H9 (cell line): Measurements from ENCODE around the gene MED15. TPM values are rescaled to one million over a fixed set of nuclear protein-coding genes. Genes with fewer than 3 reads are reported as not detected.

Source experiments
- DNase-seq: peaks from one replicate; pipeline ENCODE4 v3.0.0-alpha.2; 2017
- H2AFZ ChIP-seq: one replicate; pipeline ENCODE4 v1.6.1; 2013; ENCODE audit warnings: mild to moderate bottlenecking, low read length, control low read depth, moderate library complexity
- H2AK5ac ChIP-seq: 2 replicates; pipeline ENCODE4 v1.6.1; 2013; ENCODE audit warnings: low read length, control low read depth, mixed read lengths; ENCODE audit not compliant: insufficient read length
- H2BK120ac ChIP-seq: one replicate; pipeline ENCODE4 v1.6.1; 2013; ENCODE audit warnings: low read depth, mild to moderate bottlenecking, low read length, control low read depth, inconsistent platforms; ENCODE audit not compliant: poor library complexity, severe bottlenecking
- H2BK12ac ChIP-seq: 2 replicates; pipeline ENCODE4 v1.6.1; 2013; ENCODE audit warnings: low read length, control low read depth, mixed read lengths, low read depth; ENCODE audit not compliant: insufficient read length
- H2BK15ac ChIP-seq: 2 replicates; pipeline ENCODE4 v1.6.1; 2013; ENCODE audit warnings: low read depth, low read length, control low read depth
- H2BK20ac ChIP-seq: one replicate; pipeline ENCODE4 v1.6.1; 2013; ENCODE audit warnings: low read depth, mild to moderate bottlenecking, low read length, control low read depth, inconsistent platforms; ENCODE audit not compliant: poor library complexity, severe bottlenecking
- H2BK5ac ChIP-seq: 2 replicates; pipeline ENCODE4 v1.6.1; 2013; ENCODE audit warnings: low read length, control low read depth, mixed read lengths; ENCODE audit not compliant: insufficient read length
- H3K14ac ChIP-seq: 2 replicates; pipeline ENCODE4 v1.6.1; 2013; ENCODE audit warnings: low read length, control low read depth; ENCODE audit not compliant: insufficient read depth
- H3K18ac ChIP-seq: 2 replicates; pipeline ENCODE4 v1.6.1; 2013; ENCODE audit warnings: low read depth, mild to moderate bottlenecking, mixed read lengths, low read length, control low read depth; ENCODE audit not compliant: insufficient read length
- H3K23ac ChIP-seq: 2 replicates; pipeline ENCODE4 v1.6.1; 2013; ENCODE audit warnings: low read length, control low read depth, mixed read lengths, low read depth; ENCODE audit not compliant: insufficient read length
- H3K23me2 ChIP-seq: 2 replicates; pipeline ENCODE4 v1.6.1; 2013; ENCODE audit warnings: low read depth, mild to moderate bottlenecking, mixed read lengths, low read length, control low read depth; ENCODE audit not compliant: insufficient read length, poor library complexity, severe bottlenecking
- H3K27ac ChIP-seq: 2 replicates; pipeline ENCODE4 v1.5.1; 2013; ENCODE audit warnings: low read length, control low read depth, mixed read lengths, low read depth; ENCODE audit not compliant: insufficient read length
- H3K27me3 ChIP-seq: 2 replicates; pipeline ENCODE4 v1.6.1; 2013; ENCODE audit warnings: low read length, control low read depth, inconsistent platforms; ENCODE audit not compliant: insufficient read depth
- H3K4ac ChIP-seq: 2 replicates; pipeline ENCODE4 v1.6.1; 2013; ENCODE audit warnings: low read depth, mild to moderate bottlenecking, control low read depth, inconsistent platforms, low read length, moderate library complexity
- H3K4me1 ChIP-seq: 2 replicates; pipeline ENCODE4 v1.6.1; 2013; ENCODE audit warnings: low read length, control low read depth, inconsistent platforms; ENCODE audit not compliant: insufficient read depth
- H3K4me2 ChIP-seq: 2 replicates; pipeline ENCODE4 v1.6.1; 2013; ENCODE audit warnings: low read length, control low read depth, mixed read lengths; ENCODE audit not compliant: insufficient read length, insufficient read depth
- H3K56ac ChIP-seq: 2 replicates; pipeline ENCODE4 v1.6.1; 2013; ENCODE audit warnings: low read depth, mild to moderate bottlenecking, mixed read lengths, low read length, control low read depth; ENCODE audit not compliant: insufficient read length
- H3K79me1 ChIP-seq: 2 replicates; pipeline ENCODE4 v1.6.1; 2013; ENCODE audit warnings: low read depth, mild to moderate bottlenecking, moderate library complexity, low read length, control low read depth, inconsistent platforms; ENCODE audit not compliant: insufficient read depth, poor library complexity, severe bottlenecking
- H3K79me2 ChIP-seq: 2 replicates; pipeline ENCODE4 v1.6.1; 2013; ENCODE audit warnings: low read length, control low read depth, inconsistent platforms; ENCODE audit not compliant: insufficient read depth
- H3K9ac ChIP-seq: 2 replicates; pipeline ENCODE4 v1.6.1; 2013; ENCODE audit warnings: low read length, control low read depth, mixed read lengths; ENCODE audit not compliant: insufficient read length; ENCODE audit errors: extremely low read depth
- H3K9me3 ChIP-seq: one replicate; pipeline ENCODE4 v1.6.1; 2013; ENCODE audit warnings: low read depth, low read length, inconsistent platforms; ENCODE audit not compliant: control insufficient read depth
- H3T11ph ChIP-seq: one replicate; pipeline ENCODE4 v1.6.1; 2013; ENCODE audit warnings: mild to moderate bottlenecking, low read length, control low read depth, inconsistent platforms
- H4K20me1 ChIP-seq: one replicate; pipeline ENCODE4 v1.6.1; 2013; ENCODE audit not compliant: control insufficient read depth, insufficient read length, insufficient read depth
- H4K5ac ChIP-seq: 2 replicates; pipeline ENCODE4 v1.6.1; 2013; ENCODE audit warnings: low read depth, mild to moderate bottlenecking, mixed read lengths, low read length, control low read depth; ENCODE audit not compliant: insufficient read length
- H4K8ac ChIP-seq: replicated peaks from 2 replicates; pipeline ENCODE4 v1.6.1; 2013; ENCODE audit warnings: low read length, control low read depth, mixed read lengths, low read depth; ENCODE audit not compliant: insufficient read length
- H4K91ac ChIP-seq: 2 replicates; pipeline ENCODE4 v1.6.1; 2013; ENCODE audit warnings: low read depth, mild to moderate bottlenecking, moderate library complexity, mixed read lengths, low read length, control low read depth; ENCODE audit not compliant: insufficient read length
- H3K27ac Mint-ChIP-seq, 3 experiments: 2 replicates in 2 of 3; 3 replicates in 1 of 3; pipeline ENCODE4 v1.8.0; 2020 to 2021; ENCODE audit warnings: mixed read lengths in 3 of 3, mild to moderate bottlenecking in 1 of 3, moderate library complexity in 1 of 3
- H3K27me3 Mint-ChIP-seq: 2 replicates; pipeline ENCODE4 v1.8.0; 2021; ENCODE audit warnings: low read depth, mild to moderate bottlenecking, moderate library complexity, mixed read lengths
- H3K36me3 Mint-ChIP-seq, 3 experiments: 2 replicates in 2 of 3; 3 replicates in 1 of 3; pipeline ENCODE4 v1.8.0; 2020 to 2021; ENCODE audit warnings: low read depth in 3 of 3, mixed read lengths in 3 of 3; ENCODE audit not compliant: insufficient read depth in 1 of 3
- H3K4me1 Mint-ChIP-seq, 2 experiments: 2 replicates each; pipeline ENCODE4 v1.8.0; 2020; ENCODE audit warnings: mixed read lengths in 2 of 2
- H3K4me3 Mint-ChIP-seq, 2 experiments: 2 replicates in 1 of 2; 3 replicates in 1 of 2; pipeline ENCODE4 v1.8.0; 2020 to 2021; ENCODE audit warnings: mild to moderate bottlenecking in 2 of 2, mixed read lengths in 2 of 2, moderate library complexity in 1 of 2
- H3K9me3 Mint-ChIP-seq, 2 experiments: 2 replicates in 1 of 2; 3 replicates in 1 of 2; pipeline ENCODE4 v1.8.0; 2020; ENCODE audit warnings: mild to moderate bottlenecking in 2 of 2, mixed read lengths in 2 of 2, moderate library complexity in 1 of 2
- WGBS: extraction: QIAGEN DNeasy Blood & Tissue Kit; methylation state at CpG from one replicate; pipeline ENCODE4 v1.1.7; 2013; ENCODE audit warnings: missing lambda C conversion rate, low lambda C conversion rate, mixed read lengths; ENCODE audit not compliant: insufficient read length; ENCODE audit errors: extremely low coverage; 5-methylcytosine and 5-hydroxymethylcytosine counted together
- total RNA-seq: library from RNA; stranded (reverse); gene quantifications from 2 replicates; pipeline ENCODE4 v1.2.1, GENCODE V29; 2021
- TF ChIP-seq, protein P1 (sequence below): fragments of 200-600 bp; sonication (generic); conservative IDR thresholded peaks from 3 replicates; pipeline ENCODE4 v1.8.0; 2021; ENCODE audit warnings: antibody characterized with exemption, mild to moderate bottlenecking

The MED15 gene
- total RNA-seq, 1 experiment from 2014 or later = 47.4 TPM

DNA sequence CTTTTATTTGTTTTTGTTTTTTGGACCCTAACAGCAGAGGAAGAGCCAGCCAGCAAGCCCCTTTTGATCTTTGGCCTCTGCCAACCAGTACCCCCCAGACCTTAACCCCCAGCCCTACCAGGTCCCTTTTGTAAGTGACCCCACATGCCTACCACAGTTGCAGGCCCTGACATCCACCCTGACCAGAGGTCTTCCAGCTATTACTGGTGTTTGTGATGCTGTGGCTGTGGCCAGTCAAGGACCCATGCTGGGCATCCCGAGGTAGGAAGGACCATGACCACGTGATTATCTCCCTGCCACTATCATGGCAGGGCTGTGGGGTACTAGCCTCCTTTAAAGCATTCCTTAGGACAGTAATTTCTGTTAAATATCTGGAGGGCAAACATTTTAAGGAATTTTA lies 9.0 kb downstream of the MED15 start:
- no peak overlapping the region for H3K4me2 ChIP-seq
- H3K9me3 ChIP-seq = no peaks in the 10 kb centered on the region
- TF ChIP-seq, protein P1, sequence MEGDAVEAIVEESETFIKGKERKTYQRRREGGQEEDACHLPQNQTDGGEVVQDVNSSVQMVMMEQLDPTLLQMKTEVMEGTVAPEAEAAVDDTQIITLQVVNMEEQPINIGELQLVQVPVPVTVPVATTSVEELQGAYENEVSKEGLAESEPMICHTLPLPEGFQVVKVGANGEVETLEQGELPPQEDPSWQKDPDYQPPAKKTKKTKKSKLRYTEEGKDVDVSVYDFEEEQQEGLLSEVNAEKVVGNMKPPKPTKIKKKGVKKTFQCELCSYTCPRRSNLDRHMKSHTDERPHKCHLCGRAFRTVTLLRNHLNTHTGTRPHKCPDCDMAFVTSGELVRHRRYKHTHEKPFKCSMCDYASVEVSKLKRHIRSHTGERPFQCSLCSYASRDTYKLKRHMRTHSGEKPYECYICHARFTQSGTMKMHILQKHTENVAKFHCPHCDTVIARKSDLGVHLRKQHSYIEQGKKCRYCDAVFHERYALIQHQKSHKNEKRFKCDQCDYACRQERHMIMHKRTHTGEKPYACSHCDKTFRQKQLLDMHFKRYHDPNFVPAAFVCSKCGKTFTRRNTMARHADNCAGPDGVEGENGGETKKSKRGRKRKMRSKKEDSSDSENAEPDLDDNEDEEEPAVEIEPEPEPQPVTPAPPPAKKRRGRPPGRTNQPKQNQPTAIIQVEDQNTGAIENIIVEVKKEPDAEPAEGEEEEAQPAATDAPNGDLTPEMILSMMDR = no peak
- no peak overlapping the region for H3T11ph ChIP-seq
- Mint-ChIP-seq H3K4me3 (no peak overlapping the region), H3K27ac (peak overlapping the region in 1 of 3 experiments; percentile 11; a peak in 2 of 7 replicates), H3K27me3 (no peaks in the 10 kb centered on the region), H3K9me3 (no peaks in the 10 kb centered on the region; a peak in 1 of 5 replicates), H3K4me1 (peaks cover 2 to 6% of the 10 kb centered on the region in 2 experiments; a peak in 3 of 4 replicates), H3K36me3 (peaks cover 5 to 34% (median 23%) of the 10 kb centered on the region in 3 experiments; a peak in 6 of 7 replicates)
- no peak overlapping the region for H3K9ac ChIP-seq
- H3K4me1 ChIP-seq = no peaks in the 10 kb centered on the region; the same call in 1 of the 2 replicates
- no peak overlapping the region for H4K8ac ChIP-seq
- no peak overlapping the region for H3K4ac ChIP-seq
- no CpG with 5 or more reads among the region's 2 CpGs for WGBS
- H3K79me1 ChIP-seq = peaks cover 4% of the 10 kb centered on the region
- H2AK5ac ChIP-seq = no peak overlapping the region
- H2AFZ ChIP-seq = no peak overlapping the region
- no peak overlapping the region for H4K91ac ChIP-seq
- no peak overlapping the region for H2BK15ac ChIP-seq
- H2BK120ac ChIP-seq = no peak overlapping the region
- H3K23me2 ChIP-seq = no peaks in the 10 kb centered on the region
- H3K14ac ChIP-seq = no peak overlapping the region
- H3K18ac ChIP-seq = no peak overlapping the region
- H2BK5ac ChIP-seq = no peak overlapping the region
- H3K79me2 ChIP-seq = peaks cover 20% of the 10 kb centered on the region; the same call in 1 of the 2 replicates
- H2BK20ac ChIP-seq = no peak overlapping the region
- no peak overlapping the region for H3K56ac ChIP-seq
- H3K23ac ChIP-seq = no peak overlapping the region
- no peak for DNase-seq
- H2BK12ac ChIP-seq = no peak overlapping the region
- H3K27ac ChIP-seq = no peak overlapping the region
- no peak overlapping the region for H4K5ac ChIP-seq
- no peaks in the 10 kb centered on the region for H4K20me1 ChIP-seq
- H3K27me3 ChIP-seq = no peaks in the 10 kb centered on the region
